Measurements from ENCODE around the gene CAMK2D.

DNA sequence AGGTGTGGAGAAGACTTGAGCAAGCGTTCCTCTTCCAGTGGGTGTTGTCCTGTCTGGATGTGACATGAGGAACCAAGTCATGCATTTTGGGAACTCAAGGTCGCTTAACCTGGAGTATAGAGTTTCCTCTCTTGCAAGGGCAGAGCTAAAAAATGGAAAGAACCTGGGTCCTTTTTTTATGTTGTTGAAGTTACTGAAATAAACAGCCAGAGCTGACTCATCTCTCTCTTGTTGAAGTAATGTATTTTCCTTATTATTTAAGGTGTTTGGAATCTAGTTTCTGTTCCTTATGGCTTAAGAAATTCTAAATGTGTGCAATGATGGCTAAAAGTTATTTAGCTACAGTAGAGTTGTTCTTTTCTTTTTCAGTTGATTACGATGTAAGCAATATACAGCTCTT is 314.5 kb downstream of the CAMK2D start:
- TF ChIP-seq CTCF (conservative IDR thresholded peaks at IDR 0.05 in 1 of 2, IDR thresholded peaks at IDR 0.05 in 1 of 2; ENCODE audit: low read depth in 1 of 2, low read length in 2 of 2) = no peak
- no peak for TF ChIP-seq EZH2 (IDR thresholded peaks at IDR 0.05; ENCODE audit: low read length, missing control alignments)

Data from fibroblast of lung (primary cell).